Bronchial epithelial cell (primary cell): ENCODE results near the gene C2orf68. TPM values are rescaled to one million over a fixed set of nuclear protein-coding genes. Genes with fewer than 3 reads are reported as not detected.
A peak's percentile ranks its signal among the peaks of the same experiment; 100 is the strongest.
"Not testable (repeated sequence)": the region's sequence is repeated elsewhere in the genome, so short reads cannot be mapped to it uniquely, and the experiment has no call there.

Experiments used
- DNase-seq: peaks from one replicate; pipeline ENCODE4 v3.0.0-alpha.2; 2010; ENCODE audit warnings: low read depth
- FAIRE-seq: peaks from 2 replicates; lab custom pipeline; 2011; peaks lifted over from hg19 to GRCh38; lab: Jason Lieb, UNC
- H3K27me3 ChIP-seq: 2 replicates; pipeline ENCODE4 v1.5.1; 2011; ENCODE audit warnings: low read length; ENCODE audit not compliant: control insufficient read depth, insufficient read depth
- H3K36me3 ChIP-seq: 2 replicates; pipeline ENCODE4 v1.5.1; 2011; ENCODE audit warnings: low read length; ENCODE audit not compliant: control insufficient read depth, insufficient read depth
- H3K4me3 ChIP-seq: 2 replicates; pipeline ENCODE4 v1.5.1; 2011; ENCODE audit warnings: mild to moderate bottlenecking, low read depth, low read length, control low read depth
- total RNA-seq: library from RNA; depleted of rRNA; stranded (reverse); fragments of >200 nt; gene quantifications from 2 replicates; pipeline ENCODE4 v1.2.1, GENCODE V29; 2014
- TF ChIP-seq, protein P1 (sequence below): IDR thresholded peaks from 2 replicates; pipeline ENCODE4 v1.5.1; 2011; ENCODE audit warnings: mild to moderate bottlenecking, moderate library complexity, low read length, control low read depth, inconsistent platforms; ENCODE audit not compliant: insufficient read depth, severe bottlenecking

Gene C2orf68
- total RNA-seq, 1 donor from 2014 or later, result 9.5 TPM

DNA sequence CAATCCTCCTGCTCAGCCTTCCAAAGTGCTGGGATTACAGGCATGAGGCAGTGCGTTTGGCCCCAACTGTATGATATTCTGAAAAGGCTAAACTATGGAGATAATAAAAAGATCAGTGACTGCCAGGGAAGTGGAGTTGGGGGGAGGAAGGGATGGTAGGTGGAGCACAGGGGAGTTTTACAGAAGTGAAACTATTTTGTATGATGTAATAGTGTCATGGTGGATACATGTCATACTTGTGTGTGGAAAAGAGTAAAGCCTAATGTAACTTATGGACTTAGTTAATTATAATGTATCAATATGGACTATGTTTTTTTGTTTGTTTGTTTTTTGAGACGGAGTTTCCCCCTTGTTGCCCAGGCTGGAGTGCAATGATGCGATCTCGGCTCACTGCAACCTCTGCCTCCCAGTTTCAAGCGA, 47.7 kb downstream of the C2orf68 start:
- Histone ChIP-seq H3K36me3 (no peaks in the 10 kb centered on the region), H3K27me3 (no peaks in the 10 kb centered on the region), H3K4me3 (no peak overlapping the region)
- DNase-seq (no peak), FAIRE-seq (no peak)
- TF ChIP-seq, protein P1, sequence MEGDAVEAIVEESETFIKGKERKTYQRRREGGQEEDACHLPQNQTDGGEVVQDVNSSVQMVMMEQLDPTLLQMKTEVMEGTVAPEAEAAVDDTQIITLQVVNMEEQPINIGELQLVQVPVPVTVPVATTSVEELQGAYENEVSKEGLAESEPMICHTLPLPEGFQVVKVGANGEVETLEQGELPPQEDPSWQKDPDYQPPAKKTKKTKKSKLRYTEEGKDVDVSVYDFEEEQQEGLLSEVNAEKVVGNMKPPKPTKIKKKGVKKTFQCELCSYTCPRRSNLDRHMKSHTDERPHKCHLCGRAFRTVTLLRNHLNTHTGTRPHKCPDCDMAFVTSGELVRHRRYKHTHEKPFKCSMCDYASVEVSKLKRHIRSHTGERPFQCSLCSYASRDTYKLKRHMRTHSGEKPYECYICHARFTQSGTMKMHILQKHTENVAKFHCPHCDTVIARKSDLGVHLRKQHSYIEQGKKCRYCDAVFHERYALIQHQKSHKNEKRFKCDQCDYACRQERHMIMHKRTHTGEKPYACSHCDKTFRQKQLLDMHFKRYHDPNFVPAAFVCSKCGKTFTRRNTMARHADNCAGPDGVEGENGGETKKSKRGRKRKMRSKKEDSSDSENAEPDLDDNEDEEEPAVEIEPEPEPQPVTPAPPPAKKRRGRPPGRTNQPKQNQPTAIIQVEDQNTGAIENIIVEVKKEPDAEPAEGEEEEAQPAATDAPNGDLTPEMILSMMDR, result no peak

DNA sequence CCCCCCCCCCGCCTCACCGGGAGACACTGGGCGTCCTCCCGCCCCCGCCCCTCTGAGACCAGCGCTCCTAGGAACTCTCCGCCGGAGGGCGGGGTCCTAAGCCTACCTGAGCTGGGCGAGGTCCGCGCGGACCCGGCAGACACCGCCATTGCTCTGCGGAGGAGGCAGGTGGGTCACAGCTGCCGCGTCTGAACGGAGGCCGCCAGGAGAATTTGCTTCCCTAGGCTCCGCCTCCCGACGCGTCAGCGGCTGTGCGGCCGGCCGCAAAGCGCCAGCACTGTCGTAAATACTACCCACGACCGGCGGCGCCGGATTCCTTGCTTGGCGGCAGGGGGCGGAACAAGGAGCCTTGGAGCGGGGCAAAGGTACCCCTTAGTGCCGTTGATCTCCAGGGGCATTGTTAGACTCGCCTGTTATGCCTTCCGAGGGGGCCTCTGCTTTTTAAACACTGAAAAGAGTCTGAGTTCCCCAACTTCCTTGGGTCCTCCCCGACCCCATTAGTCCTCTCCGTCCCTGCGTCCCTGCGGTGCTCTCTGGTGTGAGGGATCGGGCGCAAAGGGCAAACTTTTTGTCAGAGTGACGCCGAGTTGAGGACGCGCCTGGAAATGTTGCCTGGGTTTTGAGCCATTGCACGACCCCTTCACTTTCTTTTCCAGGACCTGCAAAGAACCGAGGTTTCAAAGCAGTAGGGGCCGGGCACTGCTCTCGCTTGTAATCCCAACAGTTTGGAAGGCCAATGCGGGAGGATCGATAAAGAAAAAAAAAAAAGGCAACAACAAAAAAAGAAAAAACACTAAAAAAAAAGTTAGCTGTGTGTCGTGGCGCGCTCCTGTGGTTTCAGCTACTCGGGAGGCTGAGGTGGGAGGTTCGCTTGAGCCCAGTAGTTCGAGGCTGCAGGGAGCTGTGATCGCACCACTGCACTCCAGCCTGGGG, 50.3 kb downstream of the C2orf68 start, which contains the start of gene GGCX:
GGCX (minus strand) TSS at position 214 of the 933 bp plus-strand sequence; CDS start at position 149, 65 bp downstream.
- TF ChIP-seq, protein P1, result peak; percentile 15
- peaks cover 4% of the 10 kb centered on the region for H3K36me3 ChIP-seq
- peak; percentile 85 for DNase-seq
- H3K4me3 ChIP-seq, result peak within 1 kb of the TSS; percentile 68
- no peak for FAIRE-seq
- H3K27me3 ChIP-seq, result no peaks in the 10 kb centered on the region

DNA sequence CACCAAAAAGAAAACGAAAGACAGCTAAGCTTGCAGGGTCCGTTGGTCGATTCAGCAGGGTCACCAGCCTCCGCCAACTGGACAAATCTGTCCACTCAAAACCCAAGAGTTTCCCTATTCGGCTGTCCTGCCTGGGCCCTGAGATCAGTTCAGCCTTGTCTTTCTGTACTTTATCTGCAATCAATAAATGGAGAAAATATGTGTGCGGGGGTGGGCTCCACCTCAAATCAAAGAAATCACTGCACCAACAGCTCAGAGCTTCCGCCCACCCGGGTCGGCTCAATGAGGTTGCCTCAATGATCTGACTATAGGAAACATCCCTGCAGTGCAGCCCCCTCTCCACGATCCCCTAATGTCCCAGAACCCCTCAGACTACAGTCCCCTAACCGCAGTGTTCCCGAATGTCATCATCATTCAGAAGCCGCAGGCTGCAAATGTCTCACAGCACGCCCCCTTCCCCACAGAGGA, 51.0 kb downstream of the C2orf68 start:
- DNase-seq, result no peak
- H3K4me3 ChIP-seq, result peak overlapping the region; percentile 68
- FAIRE-seq, result no peak
- TF ChIP-seq, protein P1, result no peak
- peaks cover 4% of the 10 kb centered on the region for H3K36me3 ChIP-seq
- H3K27me3 ChIP-seq, result no peaks in the 10 kb centered on the region

DNA sequence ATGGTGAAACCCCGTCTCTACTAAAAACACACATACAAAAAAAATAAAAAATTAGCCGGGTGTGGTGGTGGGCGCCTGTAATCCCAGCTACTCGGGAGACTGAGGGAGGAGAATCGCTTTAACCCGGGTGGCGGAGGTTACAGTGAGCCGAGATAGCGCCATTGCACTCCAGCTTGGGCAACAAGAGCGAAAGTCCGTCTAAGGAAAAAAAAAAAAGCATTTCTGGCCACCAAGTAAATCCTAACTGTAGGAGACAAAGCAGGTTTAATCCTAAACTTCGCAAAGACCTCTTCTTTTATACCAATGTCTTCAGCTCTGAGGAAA, 51.5 kb downstream of the C2orf68 start:
- peak overlapping the region; percentile 68 for H3K4me3 ChIP-seq
- H3K36me3 ChIP-seq, H3K27me3 ChIP-seq, DNase-seq, FAIRE-seq: not testable (repeated sequence)

DNA sequence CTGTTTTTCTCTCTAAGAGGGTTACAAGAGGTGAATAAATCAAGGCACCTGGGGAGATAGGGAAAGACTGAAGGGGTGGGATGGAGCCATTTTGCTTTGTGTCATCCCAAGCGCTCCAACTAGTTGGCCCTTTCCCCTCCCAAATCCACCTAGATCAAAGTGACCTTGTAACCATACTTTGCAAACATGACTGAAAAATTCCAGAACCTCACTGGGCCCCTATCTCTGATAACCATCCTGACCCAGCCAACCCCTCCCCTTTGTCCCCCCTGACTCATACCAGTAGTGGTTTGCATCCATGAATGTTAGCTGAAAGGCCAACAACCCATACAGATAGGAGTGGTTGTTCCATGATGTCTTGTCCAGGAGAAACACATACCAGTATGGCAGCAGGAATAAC, 53.7 kb downstream of the C2orf68 start:
- DNase-seq, result no peak
- H3K27me3 ChIP-seq, result no peaks in the 10 kb centered on the region
- H3K4me3 ChIP-seq, result no peak overlapping the region
- TF ChIP-seq, protein P1, result no peak
- no peak for FAIRE-seq
- peaks cover 9% of the 10 kb centered on the region for H3K36me3 ChIP-seq

DNA sequence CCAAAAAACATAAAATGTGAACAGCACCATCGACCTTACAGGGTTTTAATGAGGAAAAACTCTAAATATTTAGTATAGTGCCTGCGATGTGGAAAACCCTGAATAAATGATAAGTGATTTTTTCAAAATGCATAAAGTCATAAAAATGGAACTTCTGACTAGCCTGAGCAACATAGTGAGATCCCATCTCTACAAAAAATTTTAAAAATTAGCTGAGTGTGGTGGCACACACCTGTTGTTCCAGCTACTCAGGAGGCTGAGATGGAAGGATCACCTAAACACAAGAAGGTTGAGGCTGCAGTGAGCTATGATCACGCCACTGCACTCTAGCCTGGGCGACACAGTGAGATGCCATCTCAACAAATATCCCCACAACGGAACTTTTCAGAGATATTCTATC, 54.7 kb downstream of the C2orf68 start:
- TF ChIP-seq, protein P1, result no peak
- FAIRE-seq (no peak), DNase-seq (no peak)
- peaks cover 13% of the 10 kb centered on the region for H3K36me3 ChIP-seq
- no peaks in the 10 kb centered on the region for H3K27me3 ChIP-seq
- H3K4me3 ChIP-seq, result no peak overlapping the region
